Cortex of kidney (tissue), 1 donor: ENCODE data around the gene IQUB.
"Not testable (repeated sequence)": the region's sequence is repeated elsewhere in the genome, so short reads cannot be mapped to it uniquely, and the experiment has no call there.

Source experiments
- DNase-seq: peaks from one replicate; lab custom pipeline; 2025; lab: John Stamatoyannopoulos, UW

Gene IQUB

DNA sequence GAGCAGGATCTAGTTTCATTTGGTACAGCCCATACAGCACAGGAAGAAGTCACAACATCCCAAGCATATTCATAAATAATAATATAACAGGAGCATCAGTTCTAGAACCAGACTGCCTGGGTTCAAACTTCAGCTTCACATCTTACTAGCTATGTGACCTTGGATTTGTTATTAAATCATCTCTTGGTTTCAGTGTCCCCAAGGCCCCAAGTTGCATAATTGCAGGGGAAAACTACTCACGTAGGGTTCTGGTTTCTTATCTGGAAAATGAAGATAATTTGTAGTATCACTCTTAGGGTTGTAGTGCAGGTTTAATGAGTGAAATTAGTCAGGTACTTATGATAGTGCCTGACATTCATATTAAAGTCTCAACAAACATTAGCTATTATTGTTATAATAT lies 5.5 kb upstream of the IQUB start:
- DNase-seq: no peak

DNA sequence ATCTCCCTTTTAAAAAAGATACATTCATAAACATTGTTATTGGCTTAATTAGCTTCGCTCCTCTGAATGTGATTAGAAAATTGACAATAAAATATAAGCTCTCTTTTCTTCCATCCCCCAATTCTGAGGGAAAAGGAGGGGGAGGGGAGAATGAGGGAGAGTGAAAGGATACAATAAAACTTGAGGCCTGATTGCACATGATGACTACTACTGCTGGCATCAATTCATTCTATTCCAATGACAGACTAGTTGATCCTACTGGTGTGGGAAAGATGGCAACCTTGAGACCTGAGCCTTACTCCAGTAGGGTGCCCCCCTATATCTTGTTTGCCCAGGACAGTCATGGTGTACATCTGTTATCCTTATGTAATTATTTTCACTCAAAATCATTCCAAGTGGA lies 4.5 kb upstream of the IQUB start:
- DNase-seq: no peak

DNA sequence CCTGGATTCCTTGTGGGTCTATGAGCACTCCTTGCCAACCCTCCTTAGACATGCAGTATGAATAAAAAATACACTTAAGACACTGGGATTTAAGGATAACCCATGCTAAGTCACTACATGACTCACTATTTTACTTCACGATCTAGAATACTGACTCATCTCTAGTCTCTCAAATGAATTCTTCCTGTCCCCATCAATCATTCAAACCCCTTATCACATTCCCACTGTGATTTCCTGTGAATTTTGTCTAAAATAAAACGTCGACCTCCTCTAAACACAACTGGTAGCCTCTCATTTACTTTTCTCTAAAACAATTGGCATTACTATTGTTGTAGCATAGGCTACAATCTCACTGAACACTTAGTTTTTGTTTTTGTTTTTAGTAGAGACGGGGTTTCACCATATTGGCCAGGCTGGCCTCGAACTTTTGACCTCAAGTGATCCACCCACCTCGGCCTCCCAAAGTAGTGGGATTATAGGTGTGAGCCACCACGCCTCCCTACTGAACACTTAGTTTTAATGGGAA lies 3.9 kb upstream of the IQUB start:
- no peak for DNase-seq

DNA sequence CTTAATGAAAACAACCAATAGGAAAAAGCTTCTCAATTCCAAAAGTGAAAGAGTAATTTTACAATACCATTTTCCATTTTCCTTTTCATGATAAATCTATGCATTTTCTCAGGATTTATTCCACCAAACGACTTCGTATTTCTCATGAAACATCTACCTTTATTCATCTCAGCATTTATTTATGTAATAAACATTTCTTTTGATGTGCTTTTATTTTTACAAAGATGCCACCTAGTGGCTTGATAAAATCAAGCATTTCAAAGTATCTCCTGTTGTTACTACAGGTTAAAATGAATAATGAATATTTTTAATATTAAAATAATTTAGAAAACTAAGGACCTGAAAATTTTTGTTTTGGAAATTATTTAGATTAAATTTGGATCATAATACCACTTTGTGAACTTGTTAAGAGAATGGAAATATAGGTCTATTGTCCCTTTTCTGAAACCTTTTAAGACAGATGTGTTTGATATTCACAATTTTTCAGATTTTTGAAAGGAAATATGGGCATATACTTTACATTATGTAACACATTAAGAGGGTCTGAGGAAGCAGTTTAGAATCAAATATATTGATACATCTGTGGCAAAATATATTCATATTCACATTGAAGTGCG lies 2.7 kb upstream of the IQUB start:
- DNase-seq: no peak

DNA sequence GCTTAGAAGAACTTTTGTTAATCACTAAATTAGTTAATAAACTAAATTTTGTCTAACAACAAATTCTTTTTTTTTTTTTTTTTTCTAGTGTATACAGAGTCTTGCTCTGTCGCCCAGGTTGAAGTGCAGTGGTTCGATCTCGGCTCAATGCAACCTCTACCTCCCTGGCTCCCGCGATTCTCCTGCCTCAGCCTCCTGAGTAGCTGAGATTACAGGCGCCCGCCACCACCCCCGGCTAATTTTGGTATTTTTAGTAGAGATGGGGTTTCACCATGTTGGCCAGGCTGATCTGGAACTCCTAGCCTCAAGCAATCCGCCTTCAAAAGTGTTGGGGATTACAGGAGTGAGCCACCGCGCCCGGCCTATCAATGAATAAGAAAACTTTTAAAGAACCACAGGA lies 1.1 kb upstream of the IQUB start:
- no peak for DNase-seq

DNA sequence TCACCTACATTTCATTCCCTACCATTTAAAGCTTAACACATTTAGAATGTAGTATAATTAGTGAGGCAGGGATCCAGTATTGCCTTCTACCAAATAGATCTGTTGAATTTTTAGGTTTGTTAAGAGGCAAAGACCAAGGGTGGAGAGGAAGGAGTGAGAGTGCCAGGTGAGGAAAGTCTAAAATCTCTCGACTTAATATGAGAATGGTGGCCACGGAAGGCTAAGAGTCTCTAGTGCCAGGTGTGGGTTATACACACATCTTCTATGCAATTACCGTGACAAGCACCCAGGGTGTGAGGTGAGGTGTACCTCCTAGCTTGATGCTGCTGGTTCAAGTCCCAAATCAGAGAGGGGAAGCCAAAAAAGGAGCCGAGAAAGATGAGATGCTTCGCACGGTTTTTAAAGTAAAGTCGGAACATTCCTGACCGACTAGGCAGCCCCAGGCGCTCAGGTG lies 439 bp downstream of the IQUB start:
- DNase-seq: no peak

DNA sequence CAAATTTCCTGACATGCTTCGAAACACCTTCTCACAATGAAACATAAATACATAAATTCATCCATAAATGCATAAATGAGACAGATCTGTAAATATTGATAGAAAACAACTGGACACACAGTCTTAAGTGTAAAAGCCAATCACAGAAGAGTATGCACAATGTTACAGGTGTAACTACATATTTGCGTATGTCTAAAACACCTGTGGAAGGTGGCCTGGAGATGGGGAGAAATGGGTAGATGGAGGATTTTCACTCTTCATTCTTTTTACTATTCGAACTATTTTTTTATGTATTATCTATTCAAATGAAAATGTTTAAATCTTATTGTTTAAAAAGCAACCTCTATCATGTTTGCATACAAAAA lies 860 bp downstream of the IQUB start:
- DNase-seq: no peak

DNA sequence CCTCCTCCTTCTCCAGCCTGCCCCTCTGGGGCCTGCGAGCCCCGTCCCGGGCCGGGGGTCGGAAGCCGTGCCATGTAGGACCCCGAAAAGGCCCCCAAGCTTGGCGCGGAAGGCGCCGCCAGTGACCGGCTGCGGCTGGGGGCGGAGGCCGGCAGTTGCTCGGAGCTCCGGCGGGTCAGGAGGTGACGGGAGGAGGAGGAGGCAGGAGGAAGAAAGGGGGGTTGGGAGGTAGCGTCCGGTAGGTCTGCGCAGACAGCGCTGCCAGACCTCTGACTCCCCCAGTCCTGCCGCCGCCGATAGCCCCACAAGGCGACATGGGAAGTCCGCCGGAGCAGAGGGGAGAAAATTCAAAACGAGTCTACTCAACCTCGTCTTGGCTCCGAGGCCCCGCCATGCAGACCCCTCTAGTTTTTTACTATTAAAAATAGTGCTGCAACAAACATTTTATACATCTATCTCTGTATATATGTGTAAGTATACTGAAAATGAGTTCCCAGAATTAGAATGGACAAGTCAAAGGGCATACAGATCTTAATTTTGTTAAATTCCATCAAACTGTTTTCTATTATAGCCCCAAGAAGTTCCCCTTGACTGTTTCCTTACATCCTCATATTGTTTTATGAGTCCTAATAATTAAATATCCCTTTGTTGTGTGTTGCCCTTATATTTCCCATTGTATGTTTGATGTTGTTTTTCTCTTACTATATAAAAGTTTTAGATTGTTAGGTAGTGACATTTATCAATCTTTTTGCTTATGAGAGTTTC lies 1.4 kb downstream of the IQUB start:
- not testable (repeated sequence) for DNase-seq

DNA sequence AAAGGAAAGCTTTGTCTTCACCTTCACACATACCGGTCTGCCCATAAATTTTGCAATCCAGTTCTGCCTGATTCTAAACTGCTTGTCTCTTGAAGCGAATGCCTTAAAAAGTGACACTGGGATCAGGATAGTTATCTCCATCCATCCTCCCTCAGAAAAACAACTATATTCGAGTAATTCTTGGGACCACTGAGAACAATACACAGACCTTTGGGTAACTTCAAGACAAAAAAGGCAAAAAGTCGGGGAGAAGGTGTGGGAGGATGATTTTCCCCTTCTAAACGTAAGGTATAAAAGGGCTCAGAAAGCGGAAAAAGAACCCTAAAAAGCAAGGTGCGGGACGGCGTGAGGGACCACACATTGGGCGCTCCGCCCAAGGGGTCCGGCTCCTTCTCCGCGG lies 2.1 kb downstream of the IQUB start:
- DNase-seq: not testable (repeated sequence)

DNA sequence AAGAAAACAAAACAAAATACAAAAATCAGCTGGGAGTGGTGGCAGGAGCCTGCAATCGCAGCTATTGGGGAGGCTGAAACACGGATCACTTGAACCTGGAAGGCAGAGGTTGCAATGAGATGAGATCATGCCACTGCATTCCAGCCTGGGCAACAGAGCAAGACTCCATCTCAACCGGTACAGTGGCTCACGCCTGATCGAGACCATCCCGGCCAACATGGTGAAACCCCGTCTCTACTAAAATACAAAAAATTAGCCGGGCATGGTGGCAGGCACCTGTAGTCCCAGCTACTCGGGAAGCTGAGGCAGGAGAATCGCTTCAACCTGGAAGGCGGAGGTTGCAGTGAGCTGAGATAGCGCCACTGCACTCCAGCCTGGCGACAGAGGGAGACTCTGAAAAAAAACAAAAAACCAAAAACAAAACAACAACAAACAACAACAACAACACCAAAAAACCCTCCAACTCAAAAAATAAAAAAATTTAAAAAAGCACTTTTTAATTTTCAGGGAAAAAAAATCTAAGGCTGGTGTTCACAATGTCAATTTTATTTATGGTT lies 4.3 kb downstream of the IQUB start:
- not testable (repeated sequence) for DNase-seq

DNA sequence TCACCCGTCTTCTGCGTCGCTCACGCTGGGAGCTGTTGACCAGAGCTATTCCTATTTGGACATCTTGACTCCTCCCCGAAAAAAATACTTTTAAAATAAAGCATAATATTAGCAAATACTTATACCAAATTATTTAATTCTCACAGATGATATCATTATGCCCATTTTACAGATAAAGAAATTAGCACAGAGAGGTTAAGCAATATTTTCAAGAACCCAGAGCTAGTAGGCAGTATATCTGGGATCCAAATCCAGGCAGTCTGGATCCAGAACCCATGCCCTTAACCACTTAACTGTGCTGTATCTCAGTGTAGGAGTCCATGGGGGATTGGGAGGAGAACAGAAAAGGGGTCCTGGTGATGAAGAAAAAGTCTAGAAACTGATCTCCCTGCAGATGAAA lies 6.1 kb downstream of the IQUB start:
- DNase-seq: no peak

DNA sequence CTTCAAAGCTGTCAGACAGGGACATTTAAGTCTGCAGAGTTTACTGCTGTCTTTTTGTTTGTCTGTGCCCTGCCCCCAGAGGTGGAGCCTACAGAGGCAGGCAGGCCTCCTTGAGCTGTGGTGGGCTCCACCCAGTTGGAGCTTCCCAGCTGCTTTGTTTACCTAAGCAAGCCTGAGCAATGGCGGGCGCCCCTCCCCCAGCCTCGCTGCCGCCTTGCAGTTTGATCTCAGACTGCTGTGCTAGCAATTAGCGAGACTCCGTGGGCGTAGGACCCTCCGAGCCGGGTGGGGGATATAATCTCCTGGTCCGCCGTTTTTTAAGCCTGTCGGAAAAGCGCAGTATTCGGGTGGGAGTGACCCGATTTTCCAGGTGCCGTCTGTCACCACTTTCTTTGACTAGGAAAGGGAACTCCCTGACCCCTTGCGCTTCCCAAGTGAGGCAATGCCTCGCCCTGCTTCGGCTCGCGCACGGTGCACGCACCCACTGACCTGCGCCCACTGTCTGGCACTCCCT lies 6.6 kb downstream of the IQUB start:
- DNase-seq: not testable (repeated sequence)

DNA sequence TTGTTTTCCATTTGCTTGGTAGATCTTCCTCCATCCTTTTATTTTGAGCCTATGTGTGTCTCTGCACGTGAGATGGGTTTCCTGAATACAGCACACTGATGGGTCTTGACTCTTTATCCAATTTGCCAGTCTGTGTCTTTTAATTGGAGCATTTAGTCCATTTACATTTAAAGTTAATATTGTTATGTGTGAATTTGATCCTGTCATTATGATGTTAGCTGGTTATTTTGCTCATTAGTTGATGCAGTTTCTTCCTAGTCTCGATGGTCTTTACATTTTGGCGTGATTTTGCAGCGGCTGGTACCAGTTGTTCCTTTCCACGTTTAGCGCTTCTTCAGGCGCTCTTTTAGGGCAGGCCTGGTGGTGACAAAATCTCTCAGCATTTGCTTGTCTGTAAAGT lies 7.9 kb downstream of the IQUB start:
- DNase-seq: not testable (repeated sequence)

DNA sequence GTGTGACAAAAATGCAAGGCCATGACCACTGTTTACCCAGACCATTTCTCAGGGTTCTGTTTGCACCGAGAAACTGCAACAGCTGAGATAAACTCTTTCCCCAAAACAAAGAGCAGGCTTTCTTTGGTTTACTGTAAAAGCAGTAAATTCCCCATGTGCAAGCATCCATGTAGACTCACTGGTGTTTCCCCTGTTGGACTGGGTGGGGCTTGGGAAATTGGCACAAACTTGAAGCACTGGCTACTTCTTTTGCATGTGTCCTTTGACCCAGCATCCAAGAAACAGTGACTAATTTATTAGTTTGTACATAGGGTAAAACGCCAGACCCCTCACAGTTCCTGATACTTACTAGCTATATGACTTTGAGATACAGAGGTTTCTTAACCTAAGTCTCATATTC lies 12.3 kb downstream of the IQUB start:
- DNase-seq: no peak

DNA sequence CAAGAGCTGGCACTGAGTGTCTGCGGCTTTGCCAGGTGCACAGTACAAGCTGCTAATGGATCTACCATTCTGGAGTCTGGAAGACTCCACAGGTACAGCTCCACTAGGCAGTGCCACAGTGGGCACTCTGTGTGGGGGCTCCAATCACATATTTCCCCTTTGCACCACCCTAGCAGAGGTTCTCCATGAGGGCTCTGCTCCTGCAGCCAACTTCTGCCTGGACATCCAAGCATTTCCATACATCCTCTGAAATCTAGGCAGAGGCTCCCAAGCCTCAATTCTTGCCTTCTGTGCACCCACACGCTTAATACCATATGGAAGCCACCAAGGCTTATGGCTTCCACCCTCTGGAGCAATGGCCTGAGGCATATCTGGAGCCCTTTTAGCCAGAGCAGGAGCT lies 29.2 kb downstream of the IQUB start:
- no peak for DNase-seq

DNA sequence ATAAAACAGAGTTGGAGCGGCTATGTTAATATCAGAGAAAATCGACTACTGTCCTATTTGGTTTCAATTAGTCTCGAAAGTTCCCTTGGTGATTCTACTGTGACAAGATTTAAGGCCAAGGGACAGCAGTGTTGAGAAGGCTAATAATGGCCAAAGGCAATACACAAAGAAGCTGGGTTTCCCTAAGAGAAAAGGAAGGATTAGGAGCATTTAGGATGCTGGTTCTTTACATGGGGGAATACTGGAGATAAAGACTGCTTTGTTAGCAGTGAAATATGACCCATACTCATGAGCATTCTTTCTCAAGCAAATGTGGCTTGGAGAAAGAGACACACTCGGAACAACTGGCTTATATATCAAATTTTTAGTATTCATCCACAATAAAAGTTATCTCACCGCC lies 32.2 kb downstream of the IQUB start:
- DNase-seq: no peak

DNA sequence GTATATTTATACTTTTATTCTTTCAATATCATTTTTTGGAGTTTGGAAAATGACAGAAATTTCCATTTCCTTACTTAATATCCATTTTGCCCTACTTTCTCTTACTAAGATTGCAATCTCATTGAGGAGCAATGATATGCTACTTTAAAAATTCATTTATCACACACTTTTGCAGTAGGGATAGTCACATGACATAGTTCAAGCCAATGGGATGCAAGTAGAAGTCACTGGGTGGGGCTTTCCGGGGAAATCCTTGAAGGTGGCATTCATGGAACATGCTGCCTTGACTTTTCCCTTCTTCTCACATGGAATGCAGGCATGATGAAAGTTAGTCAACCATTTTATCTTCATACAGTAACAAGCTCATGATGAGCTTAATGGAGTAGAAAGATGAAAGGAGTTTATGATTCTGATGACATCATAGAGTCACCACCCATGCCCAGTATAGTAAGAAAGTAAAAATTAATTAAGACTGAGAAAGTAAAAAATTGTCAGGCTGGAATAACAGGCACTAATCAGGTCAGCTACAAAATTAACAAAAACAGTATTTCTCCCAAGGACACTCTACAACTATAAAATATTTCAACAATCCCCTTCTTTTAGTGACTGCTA lies 33.4 kb downstream of the IQUB start:
- DNase-seq: no peak

DNA sequence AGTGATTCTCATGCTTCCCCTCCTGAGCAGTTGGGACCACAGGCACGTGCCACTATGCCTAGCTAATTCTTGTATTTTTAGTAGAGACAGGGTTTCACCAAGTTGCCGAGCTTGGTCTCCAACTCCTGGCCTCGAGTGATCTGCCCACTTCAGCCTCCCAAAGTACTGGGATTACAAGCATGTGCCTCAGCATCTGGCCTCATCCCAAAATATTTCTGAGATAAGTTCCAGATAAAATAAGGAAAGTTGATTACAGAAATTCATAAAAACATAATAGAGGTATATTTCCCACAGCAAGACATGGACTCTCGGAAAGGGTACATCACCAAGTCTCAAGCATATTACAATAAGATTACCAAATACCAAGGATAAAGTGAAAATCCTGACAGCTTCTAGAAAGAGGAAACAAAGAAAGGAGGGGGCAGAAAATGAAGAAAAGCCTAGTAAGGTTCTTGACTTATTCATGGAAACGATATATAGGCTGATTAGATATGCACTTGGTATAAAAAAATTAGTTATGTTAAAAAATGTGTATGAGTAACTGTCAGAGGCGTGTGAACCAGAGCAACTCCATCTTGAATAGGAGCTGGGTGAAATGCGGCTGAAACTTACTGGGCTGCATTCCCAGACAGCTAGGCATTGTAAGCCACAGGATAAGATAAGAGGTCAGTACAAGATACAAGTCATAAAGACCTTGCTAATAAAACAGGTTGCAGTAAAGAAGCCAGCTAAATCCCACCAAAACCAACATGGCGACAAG lies 35.0 kb downstream of the IQUB start:
- DNase-seq: no peak

DNA sequence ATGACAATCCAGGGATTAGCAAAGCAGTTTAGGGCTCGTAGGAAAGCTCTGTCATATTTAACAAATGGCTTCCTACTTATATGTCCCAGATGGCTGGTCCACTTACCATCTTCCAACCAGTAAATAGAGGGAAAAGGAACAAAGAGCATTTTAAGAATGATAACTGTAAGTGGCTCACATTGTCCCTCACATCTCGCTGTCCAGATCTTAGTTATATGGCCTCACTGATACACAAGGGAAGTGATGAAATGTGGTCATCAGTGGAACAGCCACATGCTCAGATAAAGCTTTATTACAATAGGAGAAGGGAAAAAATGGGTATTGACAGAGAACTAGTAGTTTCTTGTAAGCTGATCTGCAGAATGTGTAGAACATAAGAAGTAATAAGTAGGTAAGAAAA lies 35.8 kb downstream of the IQUB start:
- DNase-seq: no peak

DNA sequence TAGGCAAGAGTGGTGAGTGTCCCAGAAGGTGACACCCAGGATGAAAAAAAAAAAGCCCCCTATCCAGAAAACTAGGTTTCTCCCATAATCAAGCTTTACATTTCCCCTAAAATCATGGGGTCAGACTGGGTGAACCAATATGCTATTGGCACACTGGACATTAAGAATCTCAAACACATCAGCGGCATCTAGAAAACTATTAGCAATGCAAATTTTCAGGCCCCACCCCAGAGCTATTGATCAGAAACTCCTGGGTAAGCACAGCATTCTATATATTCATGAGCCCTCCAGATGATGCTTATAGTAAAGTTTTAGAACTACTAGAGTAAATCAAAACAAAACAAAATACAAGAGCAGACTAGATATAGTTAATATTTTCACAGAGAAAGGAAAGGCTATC lies 36.4 kb downstream of the IQUB start:
- no peak for DNase-seq

DNA sequence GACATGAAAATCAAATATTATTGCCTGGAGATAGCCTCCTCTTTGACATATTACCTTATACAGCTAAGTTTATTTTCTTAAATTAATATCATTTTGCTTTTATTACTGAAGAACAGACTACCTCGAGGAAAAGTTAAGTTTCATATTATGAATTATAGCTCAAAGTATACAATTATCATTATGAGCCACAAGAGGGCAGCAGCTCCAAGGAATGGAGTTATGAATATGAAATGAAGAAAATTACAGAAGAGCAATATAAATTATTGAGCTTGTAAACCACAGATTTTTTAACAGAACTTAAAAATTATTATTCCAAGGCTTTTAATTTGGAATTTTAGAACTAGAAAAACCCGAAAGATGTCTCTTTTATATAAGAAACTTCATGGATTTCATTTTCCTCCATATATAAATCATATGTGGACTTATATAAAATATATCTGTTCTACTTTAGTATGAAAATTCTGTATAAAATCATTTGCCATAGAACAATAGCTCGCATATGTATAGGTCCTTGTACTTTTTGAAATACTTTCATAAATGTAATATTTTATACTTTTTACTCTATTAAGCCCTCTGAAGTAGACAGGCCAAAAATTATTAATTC lies 40.1 kb downstream of the IQUB start:
- DNase-seq: no peak

DNA sequence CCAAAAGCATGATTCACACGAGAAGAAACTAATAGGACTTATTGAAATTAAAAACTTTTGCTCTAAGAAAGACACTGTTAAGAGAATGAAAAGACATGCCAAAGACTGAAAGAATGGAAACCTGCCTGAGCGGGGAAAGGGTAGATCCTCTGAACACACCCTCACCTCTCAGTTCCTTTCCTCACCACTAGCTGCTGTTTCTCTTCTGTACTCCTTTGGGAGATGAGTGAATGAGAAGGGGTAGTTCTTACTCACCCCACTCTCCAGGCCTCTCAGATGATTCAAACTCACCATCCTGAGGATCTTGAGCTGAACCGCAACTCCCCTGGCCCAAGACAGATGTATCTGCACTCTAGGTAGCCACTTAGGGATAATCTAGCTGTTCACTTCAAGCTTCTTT lies 41.9 kb downstream of the IQUB start:
- DNase-seq: no peak
